HG02840 (cell line): ENCODE data around the gene PPIP5K2.
"Not testable (repeated sequence)": the region's sequence is repeated elsewhere in the genome, so short reads cannot be mapped to it uniquely, and the experiment has no call there.

ENCODE experiments used
- ATAC-seq: cut with Tn5 transposase; IDR thresholded peaks from one replicate; pipeline ENCODE4 v1.9.1; 2021; ENCODE audit warnings: mild to moderate bottlenecking, moderate library complexity, moderate number of reproducible peaks; ENCODE audit not compliant: unreplicated experiment, low FRiP score

The PPIP5K2 gene

GRCh38 chr5:103120607-103121200 is 603 bp downstream of the PPIP5K2 start:
- no peak for ATAC-seq

- no peak for ATAC-seq
Measured at GRCh38 chr5:103122242-103122641, 2.1 kb downstream of the PPIP5K2 start.

GRCh38 chr5:103126557-103126956 is 6.5 kb downstream of the PPIP5K2 start:
- ATAC-seq, result no peak

DNA sequence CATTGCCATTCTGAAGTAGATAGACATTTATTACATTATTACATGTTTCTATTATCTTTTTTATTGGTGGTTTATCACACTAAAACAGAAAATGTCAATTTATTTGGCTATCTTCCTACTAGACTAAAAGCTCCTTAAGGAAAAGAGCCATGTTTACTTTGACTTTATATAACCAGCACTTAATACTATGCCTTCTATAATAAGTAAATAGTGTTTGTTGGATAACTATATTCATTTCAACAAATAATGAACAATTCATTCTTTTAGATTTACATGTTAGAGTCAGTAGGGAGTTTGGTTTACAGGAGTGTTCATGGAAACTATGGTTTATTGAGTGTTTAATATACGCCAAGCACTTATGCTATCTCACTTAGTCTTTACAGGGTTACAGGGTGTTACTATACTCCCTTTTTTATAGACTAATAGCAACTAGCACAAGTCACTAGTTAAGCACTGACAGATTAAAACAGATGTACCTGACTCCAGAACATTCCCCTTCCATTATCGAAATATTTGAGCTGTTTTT is 7.3 kb downstream of the PPIP5K2 start:
- no peak for ATAC-seq

GRCh38 chr5:103128202-103128601 is 8.1 kb downstream of the PPIP5K2 start:
- ATAC-seq, result no peak

GRCh38 chr5:103132684-103133083 is 12.6 kb downstream of the PPIP5K2 start:
- ATAC-seq, result no peak

DNA sequence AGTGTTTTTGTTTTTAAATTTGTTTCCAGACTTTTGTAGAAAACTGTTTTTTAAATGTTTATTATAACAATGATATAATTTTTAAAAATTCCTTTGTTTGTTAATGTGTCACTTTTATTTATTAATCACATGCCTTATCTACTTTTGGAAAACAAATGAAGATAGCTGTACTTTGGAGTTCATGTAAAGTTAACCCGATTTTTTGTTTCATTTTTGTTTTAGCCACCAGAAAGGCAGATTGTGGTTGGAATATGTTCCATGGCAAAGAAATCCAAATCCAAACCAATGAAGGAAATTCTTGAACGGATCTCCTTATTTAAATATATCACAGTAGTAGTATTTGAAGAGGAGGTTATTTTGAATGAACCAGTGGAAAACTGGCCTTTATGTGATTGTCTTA is 13.1 kb downstream of the PPIP5K2 start:
- ATAC-seq, result no peak

- no peak for ATAC-seq
Measured at GRCh38 chr5:103135461-103135860, 15.4 kb downstream of the PPIP5K2 start.

DNA sequence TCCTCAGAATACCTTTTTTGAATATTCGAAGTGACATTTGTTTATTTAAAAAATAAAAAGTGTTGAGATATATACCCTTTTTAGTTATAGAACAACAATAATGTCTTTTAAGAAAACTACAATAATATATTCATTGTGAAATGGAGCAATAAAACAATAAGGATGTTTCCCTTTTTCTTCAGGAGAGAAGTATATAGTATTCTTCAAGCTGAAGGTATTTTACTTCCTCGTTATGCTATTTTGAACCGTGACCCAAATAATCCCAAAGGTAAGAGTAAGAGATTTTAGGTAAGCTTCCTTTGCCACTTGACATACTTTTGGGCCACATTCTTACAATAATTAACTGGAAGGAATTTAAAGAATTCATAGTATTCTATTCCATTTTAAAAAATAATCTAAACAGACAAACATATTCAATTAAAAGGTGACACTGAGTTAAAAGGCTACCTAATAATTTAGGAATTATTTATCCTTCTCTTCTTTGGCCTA is 18.1 kb downstream of the PPIP5K2 start:
- ATAC-seq, result no peak

DNA sequence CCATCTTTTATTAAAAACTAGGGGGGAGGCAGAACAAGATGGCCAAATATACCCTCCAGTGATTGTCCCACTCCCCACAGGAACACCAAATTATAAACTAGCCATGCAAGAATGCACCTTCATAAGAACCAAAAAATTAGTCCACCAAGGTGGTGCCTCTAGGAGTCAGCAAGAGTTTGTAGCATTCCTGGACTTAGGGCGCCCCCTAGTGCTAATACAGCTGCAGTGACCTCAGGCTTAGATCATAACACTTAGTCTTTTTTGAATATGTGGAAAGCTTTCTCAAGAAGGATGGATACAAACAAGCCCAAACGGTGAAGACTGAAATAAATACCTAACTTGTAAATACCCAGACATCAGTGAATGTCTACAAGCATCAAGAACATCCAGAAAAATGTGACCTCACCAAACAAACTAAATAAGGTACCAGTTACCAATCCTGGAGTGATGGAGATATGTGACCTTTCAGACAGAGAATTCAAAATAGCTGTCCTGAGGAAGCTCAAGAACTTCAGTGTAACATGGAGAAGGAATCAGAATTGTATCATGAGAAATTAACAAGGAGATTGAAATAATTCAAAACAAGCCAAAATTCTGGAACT is 19.3 kb downstream of the PPIP5K2 start:
- ATAC-seq, result peak; percentile 94

DNA sequence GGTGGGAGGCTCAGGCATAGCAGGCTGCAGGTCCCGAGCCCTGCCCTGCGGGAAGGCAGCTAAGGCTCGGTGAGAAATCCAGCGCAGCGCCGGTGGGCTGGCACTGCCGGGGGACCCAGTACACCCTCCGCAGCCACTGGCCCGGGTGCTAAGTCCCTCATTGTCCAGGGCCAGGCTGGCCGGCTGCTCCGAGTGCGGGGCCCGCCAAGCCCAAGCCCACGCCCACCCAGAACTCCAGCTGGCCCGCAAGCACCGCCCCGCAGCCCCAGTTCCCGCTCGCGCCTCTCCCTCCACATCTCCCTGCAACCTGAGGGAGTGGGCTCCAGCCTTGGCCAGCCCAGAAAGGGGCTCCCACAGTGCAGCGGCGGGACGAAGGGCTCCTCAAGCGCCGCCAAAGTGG is 22.0 kb downstream of the PPIP5K2 start:
- not testable (repeated sequence) for ATAC-seq

- ATAC-seq, result no peak
Measured at GRCh38 chr5:103145196-103145595, 25.1 kb downstream of the PPIP5K2 start.

- no peak for ATAC-seq
Measured at GRCh38 chr5:103148213-103148612, 28.1 kb downstream of the PPIP5K2 start.

- no peak for ATAC-seq
Measured at GRCh38 chr5:103151156-103151555, 31.1 kb downstream of the PPIP5K2 start.

DNA sequence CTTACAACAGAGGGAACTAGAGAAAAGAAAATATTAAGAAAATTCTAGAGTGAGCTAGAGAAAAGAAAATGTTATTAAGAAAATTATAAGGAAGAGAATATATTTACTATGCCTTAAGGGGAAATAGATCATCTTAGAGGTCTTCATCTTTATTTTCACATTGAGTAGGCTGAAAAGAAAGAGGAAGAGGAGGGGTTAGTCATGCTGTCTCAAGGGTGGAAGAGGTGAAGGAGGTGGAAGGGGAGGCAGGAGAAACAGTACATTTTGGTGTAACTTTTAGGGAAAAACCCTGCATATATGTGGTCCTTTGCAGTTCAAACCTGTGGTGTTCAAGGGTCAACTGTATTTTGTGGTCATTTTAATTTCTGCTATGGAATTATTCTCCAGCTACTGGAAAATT is 46.6 kb downstream of the PPIP5K2 start:
- ATAC-seq, result no peak

GRCh38 chr5:103174147-103174546 is 54.0 kb downstream of the PPIP5K2 start:
- no peak for ATAC-seq

- ATAC-seq, result no peak
Measured at GRCh38 chr5:103177543-103177942, 57.4 kb downstream of the PPIP5K2 start.

DNA sequence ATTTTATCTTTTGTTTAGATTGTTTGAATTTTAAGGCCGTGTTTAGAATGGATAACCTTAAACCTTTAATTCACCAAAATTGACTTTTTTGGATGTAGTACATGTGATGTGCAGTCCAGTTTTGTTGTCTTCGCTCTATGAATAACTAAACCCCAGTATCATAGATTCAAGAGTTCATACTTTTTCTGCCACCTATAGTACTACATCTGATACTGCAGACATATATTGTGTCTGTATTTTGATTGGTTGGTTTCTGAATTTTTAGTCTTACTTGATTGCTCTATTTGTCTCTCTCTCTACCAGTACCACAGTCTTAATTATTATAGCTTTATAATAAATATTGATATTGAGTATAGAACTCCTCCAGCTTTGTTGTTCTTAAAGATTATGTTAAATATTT is 58.1 kb downstream of the PPIP5K2 start:
- ATAC-seq, result no peak

DNA sequence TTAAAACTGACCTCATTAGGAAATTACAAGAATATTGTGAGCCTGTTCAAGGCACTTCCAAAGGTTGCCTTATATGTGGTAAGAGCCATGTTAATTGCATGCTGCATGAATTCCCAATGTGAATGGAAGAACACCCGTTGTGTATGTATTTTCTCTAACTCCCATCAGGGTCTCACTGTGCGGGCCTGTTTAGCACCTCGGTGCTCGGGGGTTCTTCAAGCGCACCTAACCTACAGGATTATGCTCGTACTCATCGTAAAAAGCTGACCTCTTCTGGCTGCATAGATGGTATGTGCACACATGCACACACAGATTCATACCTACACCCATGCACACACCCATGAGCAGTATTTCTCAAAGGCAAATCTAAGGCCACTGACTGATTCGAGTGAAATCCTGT is 66.1 kb downstream of the PPIP5K2 start:
- ATAC-seq, result no peak

DNA sequence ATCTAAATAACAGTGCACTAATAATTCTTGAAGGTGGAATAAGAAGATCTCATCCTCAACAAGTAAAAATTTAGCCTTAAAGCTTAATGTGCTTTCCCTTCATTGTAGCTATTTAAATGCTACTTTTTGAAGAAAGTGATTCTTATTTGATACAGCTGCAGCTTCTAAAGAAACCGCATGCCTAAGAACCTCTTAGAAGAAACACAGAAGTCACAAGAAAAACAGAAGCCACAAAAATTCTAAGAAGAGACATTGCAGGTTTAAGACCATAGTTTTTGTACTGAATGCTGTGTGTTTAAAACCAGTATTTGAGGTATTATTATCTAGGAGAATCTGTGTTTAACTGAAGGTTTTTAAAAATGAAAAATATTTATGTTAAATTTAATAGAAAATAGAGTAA is 68.3 kb downstream of the PPIP5K2 start:
- no peak for ATAC-seq

DNA sequence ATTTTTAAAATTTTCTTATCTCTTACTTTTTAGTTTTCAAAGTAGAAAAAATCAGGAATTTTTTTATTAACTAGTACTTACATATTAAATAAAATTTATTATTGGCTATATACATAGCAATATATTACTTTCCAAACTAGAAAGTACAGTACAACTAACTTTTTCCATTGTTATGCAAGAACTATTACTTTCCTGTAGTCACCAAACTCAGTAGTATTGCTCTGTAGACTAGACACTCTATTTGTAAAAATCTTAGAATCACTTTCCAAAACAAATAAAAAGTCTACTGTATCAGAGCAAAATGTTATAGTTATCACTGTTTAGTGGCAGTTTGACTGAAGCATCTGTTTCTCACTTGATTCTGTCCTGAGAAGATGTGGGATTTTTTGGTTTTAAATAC is 83.1 kb downstream of the PPIP5K2 start:
- ATAC-seq, result no peak

DNA sequence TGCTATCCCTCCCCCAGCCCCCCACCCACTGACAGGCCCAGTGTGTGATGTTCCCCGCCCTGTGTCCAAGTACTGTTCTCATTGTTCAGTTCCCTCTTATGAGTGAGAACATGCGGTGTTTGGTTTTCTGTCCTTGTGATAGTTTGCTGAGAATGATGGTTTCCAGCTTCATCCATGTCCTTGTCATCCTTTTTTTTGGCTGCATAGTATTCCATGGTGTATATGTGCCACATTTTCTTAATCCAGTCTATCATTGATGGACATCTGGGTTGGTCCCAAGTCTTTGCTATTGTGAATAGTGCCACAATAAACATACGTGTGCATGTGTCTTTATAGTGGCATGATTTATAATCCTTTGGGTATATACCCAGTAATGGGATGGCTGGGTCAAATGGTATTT is 84.9 kb downstream of the PPIP5K2 start:
- ATAC-seq, result not testable (repeated sequence)
